ENCODE results near the gene RAB35. TPM values are rescaled to one million over a fixed set of nuclear protein-coding genes. Genes with fewer than 3 reads are reported as not detected.

Gene RAB35
- total RNA-seq, 4 donors from 2014 or later, result 17.5 to 28.2 (median 21.9) TPM

DNA sequence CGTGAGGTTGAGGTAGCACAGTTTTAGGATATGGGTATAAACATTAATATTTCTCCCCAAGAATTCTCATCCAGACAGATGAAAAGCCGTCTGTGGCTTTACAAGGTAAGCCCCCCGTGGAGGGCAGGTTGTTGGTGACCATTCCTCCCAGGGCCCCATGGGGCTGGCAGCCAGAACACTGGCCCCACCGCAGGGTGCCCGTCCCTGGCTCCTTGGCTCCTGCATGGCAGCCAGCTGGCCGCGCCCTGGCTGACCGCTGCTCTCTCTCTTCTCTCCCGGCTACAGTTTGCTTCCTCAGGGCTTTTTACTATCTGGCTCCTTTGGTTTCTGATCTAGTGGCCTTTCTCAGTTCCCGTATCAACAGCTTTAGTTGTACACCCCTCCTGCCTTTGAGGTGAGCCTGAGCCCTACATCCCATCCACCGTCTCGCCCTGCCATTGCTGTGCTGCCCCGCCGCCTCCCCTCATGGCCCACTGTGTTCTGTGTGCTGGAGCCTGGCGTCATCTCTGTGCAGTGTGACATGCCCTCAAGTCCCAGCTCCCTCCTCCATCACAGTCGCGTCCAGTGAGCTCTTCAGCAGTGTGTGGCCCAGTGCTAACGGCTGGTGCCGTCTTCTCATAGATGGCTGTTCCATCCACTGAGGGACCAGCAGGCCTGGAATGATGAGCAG lies 25.8 kb downstream of the RAB35 start:
- TF ChIP-seq, protein P1, sequence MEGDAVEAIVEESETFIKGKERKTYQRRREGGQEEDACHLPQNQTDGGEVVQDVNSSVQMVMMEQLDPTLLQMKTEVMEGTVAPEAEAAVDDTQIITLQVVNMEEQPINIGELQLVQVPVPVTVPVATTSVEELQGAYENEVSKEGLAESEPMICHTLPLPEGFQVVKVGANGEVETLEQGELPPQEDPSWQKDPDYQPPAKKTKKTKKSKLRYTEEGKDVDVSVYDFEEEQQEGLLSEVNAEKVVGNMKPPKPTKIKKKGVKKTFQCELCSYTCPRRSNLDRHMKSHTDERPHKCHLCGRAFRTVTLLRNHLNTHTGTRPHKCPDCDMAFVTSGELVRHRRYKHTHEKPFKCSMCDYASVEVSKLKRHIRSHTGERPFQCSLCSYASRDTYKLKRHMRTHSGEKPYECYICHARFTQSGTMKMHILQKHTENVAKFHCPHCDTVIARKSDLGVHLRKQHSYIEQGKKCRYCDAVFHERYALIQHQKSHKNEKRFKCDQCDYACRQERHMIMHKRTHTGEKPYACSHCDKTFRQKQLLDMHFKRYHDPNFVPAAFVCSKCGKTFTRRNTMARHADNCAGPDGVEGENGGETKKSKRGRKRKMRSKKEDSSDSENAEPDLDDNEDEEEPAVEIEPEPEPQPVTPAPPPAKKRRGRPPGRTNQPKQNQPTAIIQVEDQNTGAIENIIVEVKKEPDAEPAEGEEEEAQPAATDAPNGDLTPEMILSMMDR (IDR thresholded peaks at IDR 0.05; ENCODE audit: low read depth), result no peak

DNA sequence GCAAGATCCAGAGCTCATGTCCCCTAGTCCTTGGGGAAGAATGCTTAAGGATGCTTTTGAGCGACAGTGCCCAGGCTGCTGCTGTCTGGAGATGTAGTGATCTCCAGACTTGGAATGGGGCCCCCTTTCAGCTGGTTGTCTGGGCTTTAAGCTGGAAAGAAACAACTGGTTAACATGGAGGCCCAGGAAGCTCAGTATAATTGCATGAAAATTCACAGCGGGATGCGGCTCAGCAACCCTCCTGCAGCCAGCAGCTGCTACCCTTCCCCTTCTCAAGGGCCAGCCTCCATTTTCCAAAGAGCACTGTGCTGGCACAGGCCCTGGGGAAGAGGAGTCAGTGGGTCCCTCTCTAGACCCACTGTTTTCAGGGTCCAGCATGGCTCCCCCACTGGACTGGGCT lies 26.3 kb downstream of the RAB35 start:
- TF ChIP-seq, protein P1 (IDR thresholded peaks at IDR 0.05; ENCODE audit: low read depth), result no peak

DNA sequence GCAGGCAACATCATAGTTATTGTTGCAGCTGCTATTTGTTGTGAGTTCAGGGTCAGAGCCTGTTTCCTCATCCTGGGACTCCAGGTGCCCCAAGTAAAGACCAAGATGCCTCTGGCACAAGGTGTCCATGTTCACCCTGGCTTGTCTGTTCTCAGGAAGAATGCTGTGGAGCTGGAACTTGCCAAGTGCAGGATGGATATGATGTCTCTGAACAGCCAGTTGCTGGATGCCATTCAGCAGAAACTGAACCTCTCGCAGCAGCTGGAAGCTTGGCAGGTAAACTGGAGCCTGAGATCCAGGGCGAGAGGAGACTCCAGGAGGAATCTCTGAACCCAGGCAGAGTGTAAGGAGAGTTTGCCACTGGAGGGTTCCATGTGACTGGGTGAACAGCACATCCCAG lies 26.8 kb downstream of the RAB35 start:
- TF ChIP-seq, protein P1 (IDR thresholded peaks at IDR 0.05; ENCODE audit: low read depth), result no peak

DNA sequence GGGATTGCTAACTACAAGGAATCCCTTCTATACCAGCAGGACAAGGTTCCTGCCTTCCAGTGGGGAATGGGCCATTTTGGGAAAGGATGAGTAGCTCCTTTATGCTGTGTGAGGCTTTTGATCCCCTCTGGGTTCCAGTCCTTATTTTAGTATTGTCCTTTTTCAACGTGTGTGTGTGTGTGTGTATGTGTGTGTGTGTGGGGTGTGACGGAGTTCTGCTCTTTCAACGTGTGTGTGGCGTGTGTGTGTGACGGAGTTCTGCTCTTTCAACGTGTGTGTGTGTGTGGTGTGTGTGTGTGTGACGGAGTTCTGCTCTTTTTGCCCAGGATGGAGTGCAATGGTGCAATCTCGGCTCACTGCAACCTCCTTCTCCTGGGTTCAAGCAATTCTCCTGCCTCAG lies 27.4 kb downstream of the RAB35 start:
- TF ChIP-seq, protein P1 (IDR thresholded peaks at IDR 0.05; ENCODE audit: low read depth), result no peak

DNA sequence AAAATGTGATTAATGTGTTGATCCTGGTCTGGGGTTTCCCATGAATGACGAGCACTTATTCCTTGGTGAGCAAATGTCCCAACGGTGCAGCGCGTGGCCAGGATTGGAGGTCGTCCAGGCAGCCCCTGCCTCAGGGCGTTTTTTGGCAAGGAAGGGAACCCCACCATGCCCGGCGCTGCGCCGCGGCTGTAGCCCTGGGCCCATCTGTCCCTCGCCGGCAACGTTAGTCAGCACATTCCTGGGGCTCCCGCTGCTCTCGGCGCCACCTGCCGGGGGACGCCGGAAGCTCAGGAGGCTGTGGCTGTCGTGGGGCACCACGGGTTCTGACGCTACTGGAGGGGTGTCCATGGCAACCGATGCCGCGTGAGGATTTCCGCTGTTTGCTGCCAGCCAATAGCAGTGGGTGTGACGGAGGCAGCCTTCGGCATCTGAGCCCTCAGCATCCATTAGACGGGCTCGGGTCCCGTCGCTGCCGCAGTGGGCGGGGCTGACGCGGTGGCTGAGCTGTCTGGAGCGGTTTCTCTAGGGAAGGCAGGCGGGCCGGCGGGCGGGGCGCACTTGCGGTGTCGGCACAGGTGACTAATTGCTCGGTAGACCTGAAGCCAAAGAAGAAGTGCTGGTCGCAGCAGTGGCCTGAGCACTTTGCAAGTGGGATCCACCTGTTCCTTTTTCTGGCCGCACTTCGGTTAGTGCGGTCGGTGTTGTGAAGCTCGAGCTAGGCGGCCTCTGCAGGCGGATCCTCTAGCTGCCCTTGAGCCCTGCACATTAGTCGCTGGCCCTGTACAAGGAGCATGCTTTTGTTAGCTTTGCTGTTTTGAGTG lies 29.5 kb downstream of the RAB35 start:
- TF ChIP-seq, protein P1 (IDR thresholded peaks at IDR 0.05; ENCODE audit: low read depth), result no peak

DNA sequence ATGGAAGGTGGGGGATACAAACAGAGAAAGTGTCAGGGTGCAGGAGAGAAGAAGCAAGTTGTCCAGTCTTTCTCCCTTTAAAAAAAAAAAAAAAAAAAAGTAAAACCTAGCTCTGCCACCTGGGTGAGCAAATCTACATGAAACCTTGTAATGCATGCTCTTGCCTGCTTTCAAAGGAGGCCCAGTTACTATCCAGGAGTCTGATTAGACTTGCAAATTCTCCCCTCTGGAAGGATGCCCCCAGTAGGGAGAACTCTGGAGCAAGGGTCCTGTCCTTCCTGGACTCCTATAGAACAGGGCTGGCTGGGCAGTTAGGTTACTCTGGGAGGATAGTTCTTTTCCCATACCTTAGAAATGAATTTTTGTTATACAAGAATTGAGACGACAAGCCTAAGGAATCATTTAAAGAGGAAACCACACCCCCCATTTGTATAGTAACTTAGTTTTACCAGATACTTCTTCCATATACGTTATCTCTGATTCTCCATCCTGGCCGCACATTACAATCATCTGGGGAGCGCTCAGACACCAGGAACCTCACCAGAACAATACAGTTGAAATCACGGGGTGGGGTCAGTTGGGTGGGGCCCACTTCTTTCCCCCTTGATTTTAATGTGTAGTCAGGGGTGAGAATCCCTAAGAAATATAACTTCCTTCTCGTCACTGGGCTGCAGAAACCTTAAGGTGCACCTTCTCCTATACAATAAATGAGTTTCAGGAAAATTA lies 30.5 kb downstream of the RAB35 start:
- TF ChIP-seq, protein P1 (IDR thresholded peaks at IDR 0.05; ENCODE audit: low read depth), result no peak

DNA sequence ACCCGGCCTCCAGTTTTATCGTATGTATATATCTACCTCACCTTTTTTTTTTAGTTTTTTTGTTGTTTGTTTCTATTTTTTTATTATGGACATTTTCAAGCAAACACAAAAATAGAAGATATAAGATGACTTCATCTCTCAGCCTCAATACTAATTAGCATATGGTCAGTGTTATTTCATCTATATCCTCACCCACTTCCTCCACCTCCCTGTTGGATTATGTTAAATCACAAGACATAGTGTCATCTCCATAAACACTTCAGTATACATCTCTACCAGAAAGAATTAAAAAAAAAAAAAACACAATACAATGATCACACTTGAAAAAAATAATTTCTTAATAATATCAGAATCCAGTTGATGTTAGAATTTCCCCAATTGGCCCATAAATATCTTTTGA lies 34.9 kb downstream of the RAB35 start:
- TF ChIP-seq, protein P1 (IDR thresholded peaks at IDR 0.05; ENCODE audit: low read depth), result no peak

Measured in subcutaneous adipose tissue (tissue), 4 donors.